SU-DHL-6 (cell line): ENCODE data around the gene NOVA1.

ENCODE experiments used
- H2AFZ ChIP-seq: fragments of 200-600 bp; sonication (generic); 2 replicates; pipeline ENCODE4 v1.6.1; 2014; ENCODE audit warnings: low read depth, mild to moderate bottlenecking, moderate library complexity, mixed read lengths, antibody characterized with exemption, low read length; ENCODE audit not compliant: severe bottlenecking
- H3F3A ChIP-seq: fragments of 200-600 bp; shearing (Covaris generic); 2 replicates; pipeline ENCODE4 v1.6.0; 2016; ENCODE audit warnings: antibody characterized with exemption, mild to moderate bottlenecking; ENCODE audit not compliant: insufficient read depth
- H3K27ac ChIP-seq: fragments of 200-600 bp; sonication (generic); 2 replicates; pipeline ENCODE4 v1.5.1; 2016; ENCODE audit warnings: low read depth, mild to moderate bottlenecking, low read length, moderate library complexity, mixed read lengths
- H3K27me3 ChIP-seq: fragments of 200-600 bp; sonication (generic), shearing (Covaris generic); 2 replicates; pipeline ENCODE4 v1.6.0; 2014; ENCODE audit warnings: mild to moderate bottlenecking, low read length
- H3K36me3 ChIP-seq: fragments of 200-600 bp; sonication (generic); 2 replicates; pipeline ENCODE4 v1.6.1; 2014; ENCODE audit warnings: mild to moderate bottlenecking, low read length, mixed read lengths
- H3K4me2 ChIP-seq: fragments of 300-600, 200-600 bp; shearing (Covaris generic), sonication (generic); 2 replicates; pipeline ENCODE4 v1.6.0; 2014; ENCODE audit warnings: low read length, low read depth, mild to moderate bottlenecking; ENCODE audit not compliant: poor library complexity, severe bottlenecking
- H3K4me3 ChIP-seq: fragments of 200-600 bp; sonication (generic); 2 replicates; pipeline ENCODE4 v1.5.1; 2014; ENCODE audit warnings: antibody characterized with exemption, low read length, mild to moderate bottlenecking, mixed read lengths; ENCODE audit not compliant: insufficient read depth, poor library complexity, severe bottlenecking
- H3K79me2 ChIP-seq: fragments of 200-600 bp; sonication (generic); 2 replicates; pipeline ENCODE4 v1.6.1; 2014; ENCODE audit warnings: mild to moderate bottlenecking, low read length, moderate library complexity; ENCODE audit not compliant: insufficient read depth
- H3K9ac ChIP-seq: fragments of 200-600 bp; sonication (generic); 2 replicates; pipeline ENCODE4 v1.7.0; 2014; ENCODE audit warnings: mild to moderate bottlenecking, low read length
- H3K9me2 ChIP-seq: fragments of 200-600 bp; sonication (generic); replicated peaks from 2 replicates; pipeline ENCODE4 v1.6.1; 2014; ENCODE audit warnings: low read length; ENCODE audit not compliant: insufficient read depth
- H3K9me3 ChIP-seq: fragments of 200-600 bp; sonication (generic); 2 replicates; pipeline ENCODE4 v1.6.1; 2014; ENCODE audit warnings: low read length, mixed read lengths; ENCODE audit not compliant: insufficient read depth
- H4K20me1 ChIP-seq: fragments of 200-600 bp; sonication (generic); 2 replicates; pipeline ENCODE4 v1.6.1; 2014; ENCODE audit warnings: low read depth, mild to moderate bottlenecking, antibody characterized with exemption, low read length, moderate library complexity, mixed read lengths
- EZH2phosphoT487 ChIP-seq: fragments of 200-600 bp; sonication (generic), shearing (Covaris generic); conservative IDR thresholded peaks from 2 replicates; pipeline ENCODE4 v1.6.1; 2018; ENCODE audit warnings: mild to moderate bottlenecking, antibody characterized with exemption, low read length, moderate library complexity, mixed read lengths
- TF ChIP-seq, protein P1 (sequence below): fragments of 200-600 bp; sonication (generic); IDR thresholded peaks from one replicate; pipeline ENCODE4 v1.5.1; 2017; ENCODE audit warnings: antibody characterized with exemption, mild to moderate bottlenecking, low read length, moderate library complexity; ENCODE audit not compliant: insufficient read depth, poor library complexity, severe bottlenecking

The NOVA1 gene

DNA sequence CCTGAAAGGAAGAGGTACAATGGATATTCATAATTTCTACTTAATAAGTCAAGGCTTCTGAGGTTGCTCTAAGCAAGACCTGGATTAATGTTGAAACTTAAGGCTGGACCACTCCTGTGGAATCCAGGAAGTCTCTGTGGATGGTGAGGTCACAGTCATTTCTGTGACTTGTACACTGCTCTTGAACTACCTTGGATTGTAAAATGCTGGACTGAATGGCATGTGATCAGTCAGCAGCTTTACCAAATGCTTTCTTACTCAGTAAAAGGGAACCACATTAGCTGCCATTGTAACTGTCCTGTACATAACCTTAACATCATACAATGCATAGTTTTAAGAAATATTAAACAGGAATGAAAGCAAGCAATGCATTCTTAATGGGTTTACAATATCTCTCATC is 182.9 kb downstream of the NOVA1 start:
- no peaks in the 10 kb centered on the region for H4K20me1 ChIP-seq
- H3K9ac ChIP-seq = no peak overlapping the region
- 0 out of 2 replicates have a peak, but pooled peaks cover 3% of the 10 kb centered on the region for H3K9me3 ChIP-seq

DNA sequence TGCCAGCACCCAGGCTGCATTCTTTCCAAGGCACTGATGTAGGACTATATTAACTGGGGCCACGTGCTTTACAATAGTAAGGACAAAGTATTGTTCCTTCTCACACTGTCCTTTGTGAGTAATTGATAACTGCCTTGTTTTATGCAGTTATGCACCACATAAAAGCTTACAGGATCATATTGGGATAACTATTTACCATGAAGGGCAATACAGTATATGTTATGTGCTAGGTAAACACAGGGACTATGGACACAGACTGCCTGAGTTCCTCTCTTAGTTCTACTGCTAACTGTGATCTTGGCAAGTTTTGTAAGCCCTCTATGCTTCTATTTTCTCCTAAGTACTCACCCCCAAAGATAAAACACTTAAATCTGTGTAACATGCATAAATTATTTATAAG is 183.7 kb downstream of the NOVA1 start:
- Histone ChIP-seq H3K9me3 (0 out of 2 replicates have a peak, but pooled peaks cover 3% of the 10 kb centered on the region), H3F3A (no peaks in the 10 kb centered on the region), H3K9me2 (no peaks in the 10 kb centered on the region), H3K27me3 (no peaks in the 10 kb centered on the region), H2AFZ (no peak overlapping the region), H4K20me1 (no peaks in the 10 kb centered on the region), H3K36me3 (no peaks in the 10 kb centered on the region), H3K4me2 (no peak overlapping the region), H3K4me3 (no peak overlapping the region), H3K27ac (no peak overlapping the region), H3K79me2 (no peaks in the 10 kb centered on the region), H3K9ac (no peak overlapping the region)
- no peak for TF ChIP-seq EZH2phosphoT487
- TF ChIP-seq, protein P1, sequence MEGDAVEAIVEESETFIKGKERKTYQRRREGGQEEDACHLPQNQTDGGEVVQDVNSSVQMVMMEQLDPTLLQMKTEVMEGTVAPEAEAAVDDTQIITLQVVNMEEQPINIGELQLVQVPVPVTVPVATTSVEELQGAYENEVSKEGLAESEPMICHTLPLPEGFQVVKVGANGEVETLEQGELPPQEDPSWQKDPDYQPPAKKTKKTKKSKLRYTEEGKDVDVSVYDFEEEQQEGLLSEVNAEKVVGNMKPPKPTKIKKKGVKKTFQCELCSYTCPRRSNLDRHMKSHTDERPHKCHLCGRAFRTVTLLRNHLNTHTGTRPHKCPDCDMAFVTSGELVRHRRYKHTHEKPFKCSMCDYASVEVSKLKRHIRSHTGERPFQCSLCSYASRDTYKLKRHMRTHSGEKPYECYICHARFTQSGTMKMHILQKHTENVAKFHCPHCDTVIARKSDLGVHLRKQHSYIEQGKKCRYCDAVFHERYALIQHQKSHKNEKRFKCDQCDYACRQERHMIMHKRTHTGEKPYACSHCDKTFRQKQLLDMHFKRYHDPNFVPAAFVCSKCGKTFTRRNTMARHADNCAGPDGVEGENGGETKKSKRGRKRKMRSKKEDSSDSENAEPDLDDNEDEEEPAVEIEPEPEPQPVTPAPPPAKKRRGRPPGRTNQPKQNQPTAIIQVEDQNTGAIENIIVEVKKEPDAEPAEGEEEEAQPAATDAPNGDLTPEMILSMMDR = no peak

More for the DNA sequence above, 182.9 kb downstream of the NOVA1 start:
- Histone ChIP-seq H3K4me3 (no peak overlapping the region), H3K9me2 (no peaks in the 10 kb centered on the region), H3K36me3 (no peaks in the 10 kb centered on the region), H3K4me2 (no peak overlapping the region), H3K27me3 (no peaks in the 10 kb centered on the region), H3K79me2 (no peaks in the 10 kb centered on the region), H3F3A (no peaks in the 10 kb centered on the region), H3K27ac (no peak overlapping the region), H2AFZ (no peak overlapping the region)
- TF ChIP-seq, protein P1 = no peak
- TF ChIP-seq EZH2phosphoT487 = no peak

DNA sequence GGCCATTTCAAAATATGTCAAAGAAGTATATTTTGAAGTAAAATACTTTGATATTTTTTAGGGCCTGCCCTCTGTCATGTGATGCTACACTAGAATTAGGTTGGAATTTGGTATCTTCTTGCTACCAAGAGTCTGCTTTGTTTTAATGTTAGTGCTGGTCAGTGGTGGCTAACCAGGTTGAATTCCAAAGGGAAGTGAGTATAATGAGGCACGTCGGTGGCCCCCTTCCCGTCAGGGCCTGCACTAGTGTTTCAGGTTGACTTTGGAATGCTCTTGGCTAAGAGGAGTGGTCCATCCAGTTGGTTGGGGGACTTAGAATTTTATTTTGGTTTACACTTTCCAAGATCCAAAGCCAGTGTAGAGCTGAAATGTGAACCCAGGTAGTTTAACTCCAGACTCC is 185.4 kb downstream of the NOVA1 start:
- Histone ChIP-seq H3K27ac (no peak overlapping the region), H3K36me3 (no peaks in the 10 kb centered on the region), H3K27me3 (no peaks in the 10 kb centered on the region), H3K4me2 (no peak overlapping the region), H4K20me1 (no peaks in the 10 kb centered on the region), H3K9me2 (no peaks in the 10 kb centered on the region), H3K79me2 (no peaks in the 10 kb centered on the region), H3K9ac (no peak overlapping the region), H3K4me3 (no peak overlapping the region), H3K9me3 (0 out of 2 replicates have a peak, but pooled peaks cover 3% of the 10 kb centered on the region), H3F3A (no peaks in the 10 kb centered on the region), H2AFZ (no peak overlapping the region)
- TF ChIP-seq, protein P1 = no peak
- TF ChIP-seq EZH2phosphoT487 = no peak
